Panc1 (cell line): ENCODE data around the gene KRT84.

ENCODE experiments used
- CTCF ChIP-seq: fragments of 450-650 bp; IDR thresholded peaks from 2 replicates; pipeline ENCODE4 v1.5.1; 2017; ENCODE audit warnings: mild to moderate bottlenecking
- POLR2AphosphoS5 ChIP-seq: IDR thresholded peaks from 2 replicates; pipeline ENCODE4 v1.6.1; 2012; ENCODE audit warnings: mild to moderate bottlenecking, low read depth, low read length, moderate library complexity
- REST ChIP-seq, 2 experiments: IDR thresholded peaks; 2 replicates each; pipeline ENCODE4 v1.6.1; 2011 to 2012; ENCODE audit warnings: low read depth in 2 of 2, control low read depth in 1 of 2, low read length in 1 of 2, mild to moderate bottlenecking in 1 of 2, moderate library complexity in 1 of 2; ENCODE audit not compliant: insufficient read depth in 1 of 2
- SIN3A ChIP-seq: IDR thresholded peaks from 2 replicates; pipeline ENCODE4 v1.6.1; 2012; ENCODE audit warnings: low read depth, mild to moderate bottlenecking, low read length, moderate library complexity, borderline replicate concordance; ENCODE audit not compliant: insufficient read depth

- TF ChIP-seq CTCF, result no peak
- TF ChIP-seq POLR2AphosphoS5, result no peak
- TF ChIP-seq REST (IDR thresholded peaks at IDR 0.05; ENCODE audit: insufficient read depth in 1 of 2, low read depth in 2 of 2, low read length in 1 of 2), result no peak
- TF ChIP-seq SIN3A, result no peak
Observed at GRCh38 chr12:52416795-52417194, 31.3 kb upstream of the KRT84 start.
